ENCODE results near the gene CAMKK1. TPM values are rescaled to one million over a fixed set of nuclear protein-coding genes. Genes with fewer than 3 reads are reported as not detected.

The CAMKK1 gene
- total and polyA plus RNA-seq, 2 of the 4 experiments (the other 2 are of a cell fraction): 4.1 to 8.2 TPM

DNA sequence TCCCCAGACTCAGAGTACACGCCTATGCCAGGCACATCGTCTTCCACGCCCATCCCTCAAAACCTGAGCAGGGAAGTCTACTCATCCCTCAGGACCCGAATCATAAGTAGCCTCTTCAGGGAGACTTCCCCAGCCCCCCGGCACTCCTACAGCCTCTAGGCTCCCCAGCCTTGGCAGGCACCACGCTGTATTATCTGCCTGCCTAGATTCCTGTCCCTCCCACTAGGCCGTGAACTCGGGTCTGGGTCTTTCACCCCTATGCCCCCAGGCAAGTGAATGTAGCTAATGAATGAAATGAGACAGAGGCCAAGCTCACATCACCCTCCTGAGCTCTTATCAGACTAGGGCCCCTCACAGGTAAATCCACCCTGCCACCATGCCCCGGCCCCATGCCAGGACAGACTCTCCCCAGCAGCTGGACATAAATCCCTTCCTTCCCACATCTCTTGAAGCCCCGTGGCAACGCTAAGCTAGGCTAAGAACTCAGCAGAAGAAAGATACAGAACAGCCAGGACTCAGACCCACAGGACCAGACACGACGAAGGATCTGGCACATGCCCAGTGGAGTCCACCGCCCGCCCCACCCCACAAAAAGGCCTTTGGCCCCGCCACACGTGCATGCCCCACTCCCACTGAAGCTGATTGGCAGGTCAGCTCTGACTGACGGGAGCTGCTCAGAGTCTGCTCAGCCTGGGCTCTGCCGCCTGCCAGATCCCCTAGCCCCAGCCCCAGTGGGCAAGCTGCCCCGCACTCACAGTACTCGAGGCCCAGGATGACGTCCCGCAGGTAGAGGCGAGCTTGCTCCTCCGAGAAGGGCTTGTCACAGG, 13.0 kb downstream of the CAMKK1 start:
- Histone ChIP-seq H3K27me3 (ENCODE audit: control insufficient read depth, insufficient read depth, low read length) (no peaks in the 10 kb centered on the region), H3K4me3 (ENCODE audit: insufficient read depth, low read depth, low read length) (no peak overlapping the region), H3K9me3 (ENCODE audit: control insufficient read depth, insufficient read depth, low read length) (no peaks in the 10 kb centered on the region), H2AK5ac (ENCODE audit: low read depth, low read length) (no peak overlapping the region), H2AFZ (replicated peaks; ENCODE audit: low read length, poor library complexity) (peak overlapping the region; percentile 40), H2BK5ac (ENCODE audit: low read depth, low read length, poor library complexity, severe bottlenecking) (no peak overlapping the region), H3K9ac (ENCODE audit: low read depth, low read length) (no peak overlapping the region), H2AK9ac (replicated peaks; ENCODE audit: low read depth, low read length, poor library complexity) (no peak overlapping the region), H2BK15ac (ENCODE audit: low read depth, low read length) (no peak overlapping the region), H2BK120ac (ENCODE audit: low read depth, low read length) (no peak overlapping the region), H3K18ac (ENCODE audit: low read depth, low read length) (no peak overlapping the region), H3K14ac (replicated peaks; ENCODE audit: low read depth, low read length) (no peak overlapping the region), H2BK20ac (ENCODE audit: low read depth, low read length) (no peak overlapping the region), H3K4ac (ENCODE audit: low read depth, low read length) (no peak overlapping the region), H3K4me1 (ENCODE audit: control insufficient read depth, insufficient read depth, low read length) (peaks cover 5% of the 10 kb centered on the region; the same call in 1 of the 2 replicates), H4K5ac (ENCODE audit: low read depth, low read length) (no peak overlapping the region), H4K20me1 (ENCODE audit: insufficient read depth, low read length) (no peaks in the 10 kb centered on the region), H3K4me2 (ENCODE audit: low read depth, low read length) (no peak overlapping the region), H3K23ac (ENCODE audit: low read depth, low read length) (no peak overlapping the region), H4K91ac (ENCODE audit: insufficient read depth, low read depth, low read length) (no peak overlapping the region), H3K56ac (ENCODE audit: extremely low read depth, insufficient read depth, low read length) (no peak overlapping the region), H4K8ac (ENCODE audit: low read depth in 2 of 2, low read length in 2 of 2) (0 out of 4 replicates have a peak overlapping the region, but pooled peaks of 1 of the 2 experiments have one; percentile 3), H3K36me3 (ENCODE audit: control insufficient read depth, insufficient read depth, low read length) (peaks cover 14% of the 10 kb centered on the region), H3K27ac (ENCODE audit: insufficient read depth, low read length) (no peak overlapping the region), H3K9me1 (ENCODE audit: insufficient read depth, low read length) (0 out of 2 replicates have a peak, but pooled peaks cover 4% of the 10 kb centered on the region), H3K79me1 (ENCODE audit: low read depth in 1 of 2, low read length in 2 of 2) (no peaks in the 10 kb centered on the region)
- dilution Hi-C loops (cut with HindIII; ENCODE audit: low sequenced_read_pairs, unreplicated experiment) (no loop called here), intact Hi-C loops (cut with micrococcal nuclease) (no loop called here), in situ Hi-C loops (cut with MboI; ENCODE audit: low sequenced_read_pairs) (no loop called here)
- POLR2A ChIA-PET (ENCODE audit: unreplicated experiment): no interaction called here
- CTCF ChIA-PET: interaction anchor here (0.6 kb wide), 1 partner anchor 180 kb away, joined by 4 read pairs; no protein-coding TSS in a partner anchor
- DNase-seq: no peak
- no peak for TF ChIP-seq MAZ (IDR thresholded peaks at IDR 0.05; ENCODE audit: borderline replicate concordance, low read depth, low read length)
- TF ChIP-seq SMC3 (IDR thresholded peaks at IDR 0.05; ENCODE audit: low read depth, low read length): no peak
- TF ChIP-seq MAFK (IDR thresholded peaks at IDR 0.05; ENCODE audit: low read depth, low read length): no peak
- no peak for TF ChIP-seq NFE2L2 (IDR thresholded peaks at IDR 0.05; ENCODE audit: low read depth, low read length)
- TF ChIP-seq, protein P1, sequence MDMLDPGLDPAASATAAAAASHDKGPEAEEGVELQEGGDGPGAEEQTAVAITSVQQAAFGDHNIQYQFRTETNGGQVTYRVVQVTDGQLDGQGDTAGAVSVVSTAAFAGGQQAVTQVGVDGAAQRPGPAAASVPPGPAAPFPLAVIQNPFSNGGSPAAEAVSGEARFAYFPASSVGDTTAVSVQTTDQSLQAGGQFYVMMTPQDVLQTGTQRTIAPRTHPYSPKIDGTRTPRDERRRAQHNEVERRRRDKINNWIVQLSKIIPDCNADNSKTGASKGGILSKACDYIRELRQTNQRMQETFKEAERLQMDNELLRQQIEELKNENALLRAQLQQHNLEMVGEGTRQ (IDR thresholded peaks at IDR 0.05; ENCODE audit: low read depth, low read length): no peak
- TF ChIP-seq CHD1 (IDR thresholded peaks at IDR 0.05; ENCODE audit: low read depth, low read length): no peak
- no peak for TF ChIP-seq CEBPB (IDR thresholded peaks at IDR 0.05; ENCODE audit: low read depth, low read length)
- no peak for TF ChIP-seq RCOR1 (IDR thresholded peaks at IDR 0.05; ENCODE audit: insufficient replicate concordance, low read length)
- TF ChIP-seq MXI1 (IDR thresholded peaks at IDR 0.05; ENCODE audit: borderline replicate concordance, low read depth, low read length): no peak
- WGBS, 2 experiments (ENCODE audit: extremely low coverage in 2 of 2, insufficient read length in 1 of 2): 88% methylated on average over 9 of the region's 25 CpGs; no CpG with 5 or more reads in 1 of the 2 experiments
- ATAC-seq (ENCODE audit: low read depth): no peak; the same call in 1 of the 2 replicates
- no TSS peak for BruUV-seq (replicated peaks)
